ENCODE measurements around the gene TUBA1A. TPM values are rescaled to one million over a fixed set of nuclear protein-coding genes. Genes with fewer than 3 reads are reported as not detected.
"Not testable (repeated sequence)": the region's sequence is repeated elsewhere in the genome, so short reads cannot be mapped to it uniquely, and the experiment has no call there.

TUBA1A gene
- total RNA-seq, 2 donors from 2014 or later, result 166 to 298 TPM

- no peak for TF ChIP-seq CTCF (conservative IDR thresholded peaks at IDR 0.05)
- no peaks in the 10 kb centered on the region for H3K36me3 Mint-ChIP-seq (ENCODE audit: low read depth)
- H3K4me3 Mint-ChIP-seq, result no peak overlapping the region
- Histone ChIP-seq H3K27ac (ENCODE audit: low read depth, low read length) (no peak overlapping the region), H3K27me3 (ENCODE audit: control insufficient read depth, insufficient read depth, low read length, poor library complexity, severe bottlenecking) (no peaks in the 10 kb centered on the region), H3K9me3 (ENCODE audit: control insufficient read depth, low read length) (no peaks in the 10 kb centered on the region), H3K4me1 (ENCODE audit: control insufficient read depth, insufficient read depth, low read length) (no peaks in the 10 kb centered on the region), H3K9ac (ENCODE audit: extremely low read depth, low read length, poor library complexity, severe bottlenecking) (no peak overlapping the region), H3K4me3 (ENCODE audit: low read length) (no peak overlapping the region), H3K36me3 (ENCODE audit: control insufficient read depth, insufficient read depth, low read length) (no peaks in the 10 kb centered on the region)
- H3K27me3 Mint-ChIP-seq (ENCODE audit: insufficient read depth), result peaks cover 3% of the 10 kb centered on the region
- WGBS, 2 experiments (ENCODE audit: insufficient coverage in 1 of 2, insufficient read length in 1 of 2), result 90 to 94% methylated on average over 4 to 5 of the region's 5 CpGs
- no peak for DNase-seq
- H3K4me1 Mint-ChIP-seq, result no peaks in the 10 kb centered on the region
- H3K9me3 Mint-ChIP-seq, result peaks cover 4% of the 10 kb centered on the region
- no peak overlapping the region for H3K27ac Mint-ChIP-seq
Observed at GRCh38 chr12:49174218-49174617, 14.7 kb downstream of the TUBA1A start.

GRCh38 chr12:49170924-49171323 lies 18.0 kb downstream of the TUBA1A start:
- Histone ChIP-seq H3K4me3 (ENCODE audit: low read length) (no peak overlapping the region), H3K4me1 (ENCODE audit: control insufficient read depth, insufficient read depth, low read length) (no peaks in the 10 kb centered on the region), H3K9ac (ENCODE audit: extremely low read depth, low read length, poor library complexity, severe bottlenecking) (no peak overlapping the region), H3K36me3 (ENCODE audit: control insufficient read depth, insufficient read depth, low read length) (no peaks in the 10 kb centered on the region), H3K27me3 (ENCODE audit: control insufficient read depth, insufficient read depth, low read length, poor library complexity, severe bottlenecking) (no peaks in the 10 kb centered on the region), H3K9me3 (ENCODE audit: control insufficient read depth, low read length) (no peaks in the 10 kb centered on the region), H3K27ac (ENCODE audit: low read depth, low read length) (no peak overlapping the region)
- Mint-ChIP-seq H3K4me3 (no peak overlapping the region), H3K27ac (no peak overlapping the region), H3K27me3 (ENCODE audit: insufficient read depth) (peaks cover 6% of the 10 kb centered on the region), H3K9me3 (no peaks in the 10 kb centered on the region), H3K36me3 (ENCODE audit: low read depth) (no peaks in the 10 kb centered on the region), H3K4me1 (no peaks in the 10 kb centered on the region)
- TF ChIP-seq CTCF (conservative IDR thresholded peaks at IDR 0.05), result no peak
- no peak for DNase-seq

- H3K27ac ChIP-seq (ENCODE audit: low read depth, low read length), result no peak overlapping the region
- H3K9me3 ChIP-seq (ENCODE audit: control insufficient read depth, low read length), result no peaks in the 10 kb centered on the region
- no peaks in the 10 kb centered on the region for H3K36me3 Mint-ChIP-seq (ENCODE audit: low read depth)
- no peaks in the 10 kb centered on the region for H3K36me3 ChIP-seq (ENCODE audit: control insufficient read depth, insufficient read depth, low read length)
- H3K4me3 Mint-ChIP-seq, result no peak overlapping the region
- no peak for TF ChIP-seq CTCF (conservative IDR thresholded peaks at IDR 0.05)
- DNase-seq, result no peak
- no peaks in the 10 kb centered on the region for H3K27me3 ChIP-seq (ENCODE audit: control insufficient read depth, insufficient read depth, low read length, poor library complexity, severe bottlenecking)
- peaks cover 2% of the 10 kb centered on the region for H3K4me1 ChIP-seq (ENCODE audit: control insufficient read depth, insufficient read depth, low read length)
- H3K9me3 Mint-ChIP-seq, result peaks cover 5% of the 10 kb centered on the region
- no peak overlapping the region for H3K4me3 ChIP-seq (ENCODE audit: low read length)
- no peak overlapping the region for H3K9ac ChIP-seq (ENCODE audit: extremely low read depth, low read length, poor library complexity, severe bottlenecking)
- no peak overlapping the region for H3K27ac Mint-ChIP-seq
- peaks cover 2% of the 10 kb centered on the region for H3K4me1 Mint-ChIP-seq
- H3K27me3 Mint-ChIP-seq (ENCODE audit: insufficient read depth), result peaks cover 6% of the 10 kb centered on the region
- WGBS, 2 experiments (ENCODE audit: insufficient coverage in 1 of 2, insufficient read length in 1 of 2), result 95 to 100% methylated on average over 1 to 2 of the region's 2 CpGs
Observed at GRCh38 chr12:49165114-49165513, 23.8 kb downstream of the TUBA1A start.

GRCh38 chr12:49161901-49162300 lies 27.0 kb downstream of the TUBA1A start:
- H3K36me3 Mint-ChIP-seq (ENCODE audit: low read depth); H3K9me3 Mint-ChIP-seq; H3K27me3 Mint-ChIP-seq (ENCODE audit: insufficient read depth); H3K27ac ChIP-seq (ENCODE audit: low read depth, low read length); DNase-seq; H3K4me3 ChIP-seq (ENCODE audit: low read length); H3K36me3 ChIP-seq (ENCODE audit: control insufficient read depth, insufficient read depth, low read length); H3K9me3 ChIP-seq (ENCODE audit: control insufficient read depth, low read length); H3K4me3 Mint-ChIP-seq; H3K27ac Mint-ChIP-seq; H3K27me3 ChIP-seq (ENCODE audit: control insufficient read depth, insufficient read depth, low read length, poor library complexity, severe bottlenecking); H3K9ac ChIP-seq (ENCODE audit: extremely low read depth, low read length, poor library complexity, severe bottlenecking); H3K4me1 Mint-ChIP-seq; H3K4me1 ChIP-seq (ENCODE audit: control insufficient read depth, insufficient read depth, low read length): not testable (repeated sequence)
- WGBS, 2 experiments (ENCODE audit: insufficient coverage in 1 of 2, insufficient read length in 1 of 2), result 83 to 94% methylated on average over 3 to 4 of the region's 4 CpGs

Measured in endodermal cell (in vitro differentiated cells).